Gastroesophageal sphincter (tissue), 4 donors: ENCODE results near the gene ABTB2. TPM values are rescaled to one million over a fixed set of nuclear protein-coding genes. Genes with fewer than 3 reads are reported as not detected.

Experiments used
- ATAC-seq: fragments of 150-250 bp; one replicate; pipeline ENCODE4 v1.9.1; 2016; ENCODE audit warnings: mild to moderate bottlenecking, moderate library complexity
- H3K27ac ChIP-seq, 4 donors: fragments of 200-600 bp; sonication (generic) in 3 of 4; 1 replicate in 3 of 4; 2 replicates in 1 of 4; pipeline ENCODE4 v1.5.1; 2016 to 2019
- H3K27me3 ChIP-seq: fragments of 200-600 bp; sonication (generic); one replicate; pipeline ENCODE4 v1.5.1; 2019
- H3K36me3 ChIP-seq, 2 donors: fragments of 200-600 bp; sonication (generic); one replicate each; pipeline ENCODE4 v1.5.1; 2019; ENCODE audit warnings: control low read depth in 1 of 2
- H3K4me1 ChIP-seq, 3 donors: fragments of 200-600 bp; sonication (generic); 1 replicate in 2 of 3; 2 replicates in 1 of 3; pipeline ENCODE4 v1.5.1; 2016 to 2019; ENCODE audit warnings: control low read depth in 2 of 3
- H3K4me3 ChIP-seq, 2 donors: fragments of 200-600 bp; sonication (generic); one replicate each; pipeline ENCODE4 v1.5.1; 2019; ENCODE audit warnings: mild to moderate bottlenecking in 1 of 2, moderate library complexity in 1 of 2
- H3K9me3 ChIP-seq, 3 donors: fragments of 200-600 bp; sonication (generic); one replicate each; pipeline ENCODE4 v1.5.1; 2017 to 2019; ENCODE audit warnings: control low read depth in 2 of 3
- CTCF ChIP-seq, 4 experiments: fragments of 200-600 bp in 2 of 4; fragments of 450-650 bp in 2 of 4; sonication (generic) in 1 of 4; IDR thresholded peaks; one replicate each; pipeline ENCODE4 v1.5.1; 2017 to 2019; ENCODE audit warnings: antibody characterized with exemption in 4 of 4, mild to moderate bottlenecking in 2 of 4, moderate library complexity in 2 of 4
- EP300 ChIP-seq: sonication (generic); formaldehyde crosslinking; IDR thresholded peaks from one replicate; pipeline ENCODE4 v1.6.1; 2017; ENCODE audit warnings: antibody characterized with exemption, mild to moderate bottlenecking
- POLR2A ChIP-seq, 2 donors: fragments of 450-650 bp; IDR thresholded peaks; one replicate each; pipeline ENCODE4 v1.6.1; 2017; ENCODE audit warnings: antibody characterized with exemption in 2 of 2, mild to moderate bottlenecking in 2 of 2, moderate library complexity in 1 of 2
- POLR2AphosphoS5 ChIP-seq: sonication (generic); formaldehyde crosslinking; IDR thresholded peaks from one replicate; pipeline ENCODE4 v1.6.1; 2017; ENCODE audit warnings: antibody characterized with exemption
- WGBS, 2 donors: methylation state at CpG; one replicate each; pipeline ENCODE4 v1.1.5; 2018; ENCODE audit warnings: low coverage in 1 of 2; 5-methylcytosine and 5-hydroxymethylcytosine counted together
- total RNA-seq, 4 donors: library from RNA; depleted of rRNA; stranded (reverse); fragments of >200 nt; gene quantifications; one replicate each; pipeline ENCODE4 v1.1.0, GENCODE V29; 2016

ABTB2 gene
- total RNA-seq, 4 donors from 2014 or later: 4.1 to 11.0 (median 7.5) TPM

GRCh38 chr11:34344768-34345539 is 12.9 kb downstream of the ABTB2 start:
- H3K27me3 ChIP-seq: no peaks in the 10 kb centered on the region
- 73 to 86% methylated on average over 6 to 8 of the region's 8 CpGs for WGBS, 2 donors
- TF ChIP-seq POLR2AphosphoS5 (no peak), POLR2A (IDR thresholded peaks at IDR 0.05) (no peak), CTCF (IDR thresholded peaks at IDR 0.05) (no peak), EP300 (no peak)
- peaks cover 5 to 77% (median 39%) of the 10 kb centered on the region in 3 donors for H3K4me1 ChIP-seq
- no peak overlapping the region for H3K4me3 ChIP-seq
- H3K36me3 ChIP-seq: no peaks in the 10 kb centered on the region
- H3K9me3 ChIP-seq: no peaks in the 10 kb centered on the region
- no peak for ATAC-seq
- peak overlapping the region in 3 of 4 donors; percentile 73 to 79 (median 76) for H3K27ac ChIP-seq

GRCh38 chr11:34344410-34344767 is 13.4 kb downstream of the ABTB2 start:
- Histone ChIP-seq H3K4me1 (peaks cover 5 to 77% (median 39%) of the 10 kb centered on the region in 3 donors), H3K27ac (no peak overlapping the region), H3K36me3 (no peaks in the 10 kb centered on the region), H3K4me3 (no peak overlapping the region), H3K9me3 (no peaks in the 10 kb centered on the region), H3K27me3 (no peaks in the 10 kb centered on the region)
- WGBS, 2 donors: 90% methylated on average over 6 of the region's 6 CpGs; no CpG with 5 or more reads in 1 of the 2 donors
- TF ChIP-seq POLR2AphosphoS5 (no peak), CTCF (IDR thresholded peaks at IDR 0.05) (no peak), EP300 (no peak), POLR2A (IDR thresholded peaks at IDR 0.05) (no peak)
- ATAC-seq: no peak

- H3K36me3 ChIP-seq: no peaks in the 10 kb centered on the region
- no peak for ATAC-seq
- TF ChIP-seq POLR2A (IDR thresholded peaks at IDR 0.05) (no peak), CTCF (IDR thresholded peaks at IDR 0.05) (no peak), POLR2AphosphoS5 (no peak), EP300 (no peak)
- 82 to 95% methylated on average over 2 to 3 of the region's 6 CpGs for WGBS, 2 donors
- H3K4me1 ChIP-seq: peaks cover 5 to 69% (median 33%) of the 10 kb centered on the region in 3 donors
- no peaks in the 10 kb centered on the region for H3K27me3 ChIP-seq
- H3K9me3 ChIP-seq: no peaks in the 10 kb centered on the region
- H3K4me3 ChIP-seq: no peak overlapping the region
- H3K27ac ChIP-seq: peak overlapping the region in 2 of 4 donors; percentile 77
These were observed 14.1 kb downstream of the ABTB2 start for GRCh38 chr11:34343686-34344085.

- no peak for ATAC-seq
- Histone ChIP-seq H3K27ac (peak overlapping the region in 2 of 4 donors; percentile 77), H3K4me3 (no peak overlapping the region), H3K4me1 (peaks cover 5 to 64% (median 28%) of the 10 kb centered on the region in 3 donors), H3K36me3 (no peaks in the 10 kb centered on the region), H3K9me3 (no peaks in the 10 kb centered on the region), H3K27me3 (no peaks in the 10 kb centered on the region)
- TF ChIP-seq CTCF (IDR thresholded peaks at IDR 0.05) (no peak), POLR2AphosphoS5 (no peak), POLR2A (IDR thresholded peaks at IDR 0.05) (no peak), EP300 (no peak)
- WGBS, 2 donors: 100% methylated on average over 3 of the region's 3 CpGs; no CpG with 5 or more reads in 1 of the 2 donors
These were observed 14.7 kb downstream of the ABTB2 start for GRCh38 chr11:34343153-34343552.
